ENCODE measurements around the gene COL23A1.

- TF ChIP-seq CTCF (conservative IDR thresholded peaks at IDR 0.05 in 1 of 2, IDR thresholded peaks at IDR 0.05 in 1 of 2; ENCODE audit: low read depth in 1 of 2, low read length in 2 of 2) (no peak), EZH2 (IDR thresholded peaks at IDR 0.05; ENCODE audit: low read length, missing control alignments) (no peak)
Measured at GRCh38 chr5:178383301-178383918, 206.8 kb downstream of the COL23A1 start.

Measured in fibroblast of lung (primary cell).